Activated naive CD4-positive, alpha-beta T cell treated with anti-CD3 and anti-CD28 coated beads, Interleukin-2, amount 50 U/mL, for 16 hours (primary cell): ENCODE data around the gene FAM234B.
"Not testable (repeated sequence)": the region's sequence is repeated elsewhere in the genome, so short reads cannot be mapped to it uniquely, and the experiment has no call there.

ENCODE experiments used
- DNase-seq: peaks from one replicate; pipeline ENCODE4 v3.0.0-alpha.2; 2020

FAM234B gene

GRCh38 chr12:13024531-13024916, 19.7 kb upstream of the FAM234B start:
- no peak for DNase-seq

GRCh38 chr12:13026286-13026685, 17.9 kb upstream of the FAM234B start:
- no peak for DNase-seq

GRCh38 chr12:13027032-13027431, 17.1 kb upstream of the FAM234B start:
- no peak for DNase-seq

GRCh38 chr12:13027508-13027907, 16.7 kb upstream of the FAM234B start:
- DNase-seq: no peak

GRCh38 chr12:13028825-13029570, 15.2 kb upstream of the FAM234B start:
- no peak for DNase-seq

GRCh38 chr12:13030541-13031291, 13.5 kb upstream of the FAM234B start:
- no peak for DNase-seq

- DNase-seq: no peak
Observed at GRCh38 chr12:13032164-13032563, 12.0 kb upstream of the FAM234B start.

GRCh38 chr12:13033476-13033875, 10.7 kb upstream of the FAM234B start:
- DNase-seq: no peak

- DNase-seq: not testable (repeated sequence)
Observed at GRCh38 chr12:13035335-13035734, 8.8 kb upstream of the FAM234B start.

GRCh38 chr12:13036881-13037280, 7.3 kb upstream of the FAM234B start:
- no peak for DNase-seq

GRCh38 chr12:13038491-13039161, 5.6 kb upstream of the FAM234B start:
- no peak for DNase-seq

GRCh38 chr12:13039328-13039956, 4.7 kb upstream of the FAM234B start:
- DNase-seq: no peak

GRCh38 chr12:13041224-13041623, 3.0 kb upstream of the FAM234B start:
- DNase-seq: no peak

GRCh38 chr12:13042666-13043230, 1.4 kb upstream of the FAM234B start:
- DNase-seq: no peak

- DNase-seq: no peak
Observed at GRCh38 chr12:13044906-13045299, 722 bp downstream of the FAM234B start.

GRCh38 chr12:13045816-13046215, 1.6 kb downstream of the FAM234B start:
- DNase-seq: no peak

GRCh38 chr12:13046964-13047363, 2.8 kb downstream of the FAM234B start:
- no peak for DNase-seq

GRCh38 chr12:13049816-13050215, 5.6 kb downstream of the FAM234B start:
- no peak for DNase-seq

- no peak for DNase-seq
Observed at GRCh38 chr12:13052421-13052820, 8.2 kb downstream of the FAM234B start.

GRCh38 chr12:13053617-13054016, 9.4 kb downstream of the FAM234B start:
- not testable (repeated sequence) for DNase-seq

GRCh38 chr12:13060581-13060980, 16.4 kb downstream of the FAM234B start:
- no peak for DNase-seq

- no peak for DNase-seq
Observed at GRCh38 chr12:13061377-13061776, 17.2 kb downstream of the FAM234B start.

- no peak for DNase-seq
Observed at GRCh38 chr12:13062669-13063068, 18.5 kb downstream of the FAM234B start.
